GM12873 (cell line): ENCODE measurements around the gene GSTT4.

Source experiments
- TF ChIP-seq, protein P1 (sequence below): IDR thresholded peaks from 2 replicates; pipeline ENCODE4 v1.5.1; 2012; ENCODE audit warnings: low read depth, mild to moderate bottlenecking, moderate library complexity, low read length, control low read depth; ENCODE audit not compliant: insufficient read depth; ENCODE audit errors: missing control alignments

The GSTT4 gene

DNA sequence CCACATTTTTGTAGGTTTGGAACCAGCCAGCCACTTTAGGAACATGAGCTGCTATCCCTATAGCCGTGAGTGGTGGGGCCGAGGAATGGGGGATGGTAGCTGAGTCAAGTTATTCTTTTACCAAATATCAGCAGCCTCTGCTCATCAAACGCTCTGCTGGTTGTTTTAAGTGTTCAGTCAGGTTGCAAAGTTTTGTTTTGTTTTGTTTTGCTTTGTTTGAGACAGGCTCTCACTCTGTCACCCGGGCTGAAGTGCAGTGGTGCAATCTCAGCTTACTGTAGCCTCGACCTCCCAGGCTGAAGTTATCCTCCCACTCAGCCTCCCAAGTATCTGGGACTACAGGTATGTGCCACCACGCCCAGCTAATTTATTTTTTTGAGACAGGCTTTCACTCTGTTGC is 20.2 kb upstream of the GSTT4 start:
- TF ChIP-seq, protein P1, sequence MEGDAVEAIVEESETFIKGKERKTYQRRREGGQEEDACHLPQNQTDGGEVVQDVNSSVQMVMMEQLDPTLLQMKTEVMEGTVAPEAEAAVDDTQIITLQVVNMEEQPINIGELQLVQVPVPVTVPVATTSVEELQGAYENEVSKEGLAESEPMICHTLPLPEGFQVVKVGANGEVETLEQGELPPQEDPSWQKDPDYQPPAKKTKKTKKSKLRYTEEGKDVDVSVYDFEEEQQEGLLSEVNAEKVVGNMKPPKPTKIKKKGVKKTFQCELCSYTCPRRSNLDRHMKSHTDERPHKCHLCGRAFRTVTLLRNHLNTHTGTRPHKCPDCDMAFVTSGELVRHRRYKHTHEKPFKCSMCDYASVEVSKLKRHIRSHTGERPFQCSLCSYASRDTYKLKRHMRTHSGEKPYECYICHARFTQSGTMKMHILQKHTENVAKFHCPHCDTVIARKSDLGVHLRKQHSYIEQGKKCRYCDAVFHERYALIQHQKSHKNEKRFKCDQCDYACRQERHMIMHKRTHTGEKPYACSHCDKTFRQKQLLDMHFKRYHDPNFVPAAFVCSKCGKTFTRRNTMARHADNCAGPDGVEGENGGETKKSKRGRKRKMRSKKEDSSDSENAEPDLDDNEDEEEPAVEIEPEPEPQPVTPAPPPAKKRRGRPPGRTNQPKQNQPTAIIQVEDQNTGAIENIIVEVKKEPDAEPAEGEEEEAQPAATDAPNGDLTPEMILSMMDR: no peak

- TF ChIP-seq, protein P1: no peak
Measured at GRCh38 chr22:24024354-24024753, 19.1 kb upstream of the GSTT4 start.

DNA sequence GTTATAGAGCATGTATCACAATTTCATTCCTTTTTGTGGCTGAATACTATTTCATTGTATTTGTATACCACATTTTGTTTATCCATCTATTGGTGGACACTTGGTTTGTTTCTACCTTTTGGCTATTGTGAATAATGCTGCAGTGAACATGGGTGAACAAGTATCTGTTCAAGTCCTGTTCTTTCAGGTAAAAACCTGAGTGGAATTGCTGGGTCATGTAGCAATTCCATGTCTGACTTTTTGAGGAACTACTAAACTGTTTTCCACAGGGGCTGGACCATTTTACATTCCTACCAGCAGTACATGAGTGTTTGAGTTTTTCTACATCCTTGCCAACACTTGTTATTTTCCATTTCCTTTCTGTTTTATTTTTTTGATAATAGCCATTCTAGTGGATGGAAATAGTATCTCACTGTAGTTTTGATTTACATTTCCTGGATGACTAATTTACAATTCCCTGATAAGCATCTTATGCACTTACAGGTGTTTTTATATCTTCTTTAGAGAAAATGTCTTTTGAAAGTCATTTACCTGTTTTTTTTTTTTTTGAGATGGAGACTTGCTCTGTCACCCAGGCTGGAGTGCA is 18.0 kb upstream of the GSTT4 start:
- TF ChIP-seq, protein P1: no peak

- TF ChIP-seq, protein P1: no peak
Measured at GRCh38 chr22:24021304-24021703, 16.1 kb upstream of the GSTT4 start.

GRCh38 chr22:24016156-24016555 is 10.9 kb upstream of the GSTT4 start:
- TF ChIP-seq, protein P1: no peak

DNA sequence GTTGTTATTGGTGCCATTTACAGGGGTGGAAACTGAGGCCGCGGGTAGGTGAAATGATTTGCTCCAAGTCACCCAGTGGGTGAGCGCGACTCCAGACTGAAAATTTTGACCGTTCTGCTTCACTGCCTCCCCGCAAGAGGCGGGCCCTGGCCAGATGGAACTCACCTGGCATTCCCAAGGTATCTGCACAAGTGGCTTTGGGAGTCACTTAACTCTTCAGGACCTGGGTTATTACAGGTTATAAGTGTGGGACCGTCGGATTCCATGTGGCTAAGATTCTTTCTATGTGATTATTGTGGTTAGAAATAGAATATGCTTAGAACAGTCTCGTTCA is 6.4 kb upstream of the GSTT4 start:
- TF ChIP-seq, protein P1: no peak

DNA sequence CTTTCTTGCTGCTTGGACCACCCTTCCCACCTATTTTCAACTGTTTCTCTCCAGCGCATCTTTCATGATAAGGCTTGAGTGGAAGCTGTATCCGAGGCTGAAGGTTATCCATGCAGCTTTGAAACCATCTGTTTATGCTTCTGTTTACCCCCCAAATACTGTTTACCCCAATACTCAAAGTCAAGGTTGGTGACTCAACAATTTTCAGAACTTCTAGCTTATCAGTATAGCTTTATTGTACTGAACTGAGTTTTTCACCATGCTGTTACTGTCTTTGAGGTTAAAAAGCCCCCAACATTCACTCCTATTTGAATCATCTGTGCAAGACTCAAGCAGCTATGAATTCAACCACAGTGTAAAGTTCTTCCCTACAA is 4.8 kb upstream of the GSTT4 start:
- TF ChIP-seq, protein P1: no peak
